Endothelial cell of umbilical vein (primary cell): Measurements from ENCODE around the gene GRK5. TPM values are rescaled to one million over a fixed set of nuclear protein-coding genes. Genes with fewer than 3 reads are reported as not detected.

Experiments used
- BruUV-seq: library from RNA; stranded (reverse); fragments of 400-500 nt; replicated peaks from 2 replicates; lab custom pipeline; 2021; lab: Mats Ljungman, UMichigan
- CTCF ChIA-PET: fragments of 300-600, 350-600 bp; sonication (Branson Sonifier 250); formaldehyde crosslinking; loops from one replicate; lab custom pipeline; 2021; ENCODE audit warnings: antibody characterized with exemption, inconsistent platforms; lab: Charles Lee
- POLR2A ChIA-PET: fragments of 300-600, 350-600 bp; sonication (Branson Sonifier 250); formaldehyde crosslinking; loops from one replicate; lab custom pipeline; 2021; ENCODE audit warnings: antibody characterized with exemption, inconsistent platforms; lab: Charles Lee
- DNase-seq: peaks from one replicate; pipeline ENCODE4 v3.0.0-alpha.2; 2011; ENCODE audit warnings: low read depth, low spot score
- FAIRE-seq: peaks from 2 replicates; lab custom pipeline; 2011; peaks lifted over from hg19 to GRCh38; lab: Jason Lieb, UNC
- H2AFZ ChIP-seq: 2 replicates; pipeline ENCODE4 v1.6.0; 2012; ENCODE audit warnings: low read depth, low read length, control low read depth, inconsistent platforms
- H3K27ac ChIP-seq: 2 replicates; pipeline ENCODE4 v1.5.1; 2011; ENCODE audit warnings: low read depth, mild to moderate bottlenecking, control low read depth, low read length, moderate library complexity; ENCODE audit not compliant: insufficient read depth
- H3K27me3 ChIP-seq, 2 experiments: 2 replicates each; pipeline versions ENCODE4 v1.6.0 to v1.6.1; 2011; ENCODE audit warnings: low read length in 2 of 2, mixed read lengths in 1 of 2; ENCODE audit not compliant: control insufficient read depth in 2 of 2, insufficient read depth in 2 of 2
- H3K36me3 ChIP-seq, 2 experiments: 2 replicates in 1 of 2; 3 replicates in 1 of 2; pipeline ENCODE4 v1.5.1; 2011; ENCODE audit warnings: low read length in 2 of 2, mild to moderate bottlenecking in 1 of 2, moderate library complexity in 1 of 2; ENCODE audit not compliant: control insufficient read depth in 2 of 2, insufficient read depth in 2 of 2; ENCODE audit errors: extremely low read depth in 1 of 2
- H3K4me1 ChIP-seq: 3 replicates; pipeline ENCODE4 v1.5.1; 2011; ENCODE audit warnings: mild to moderate bottlenecking, low read length; ENCODE audit not compliant: control insufficient read depth, insufficient read depth; ENCODE audit errors: extremely low read depth
- H3K4me2 ChIP-seq: 2 replicates; pipeline ENCODE4 v1.6.1; 2011; ENCODE audit warnings: low read length, control low read depth, mixed read lengths; ENCODE audit not compliant: insufficient read depth
- H3K4me3 ChIP-seq, 3 experiments: fragments of 200-600 bp in 1 of 3; sonication (generic), shearing (Covaris generic) in 1 of 3; replicated peaks in 1 of 3; 2 replicates each; pipeline ENCODE4 v1.5.1; 2011 to 2016; ENCODE audit warnings: control low read depth in 3 of 3, low read length in 3 of 3, mild to moderate bottlenecking in 2 of 3, inconsistent platforms in 1 of 3, low read depth in 1 of 3, moderate library complexity in 1 of 3; ENCODE audit not compliant: insufficient read depth in 1 of 3
- H3K79me2 ChIP-seq: 2 replicates; pipeline ENCODE4 v1.6.0; 2012; ENCODE audit warnings: low read length, inconsistent platforms; ENCODE audit not compliant: control insufficient read depth, insufficient read depth
- H3K9ac ChIP-seq: replicated peaks from 2 replicates; pipeline ENCODE3; 2011; ENCODE audit warnings: low read length, control low read depth; ENCODE audit not compliant: insufficient read depth; ENCODE audit errors: extremely low read depth
- H3K9me1 ChIP-seq: replicated peaks from 3 replicates; pipeline ENCODE4 v1.6.0; 2011; ENCODE audit warnings: mild to moderate bottlenecking, low read length; ENCODE audit not compliant: control insufficient read depth, insufficient read depth; ENCODE audit errors: extremely low read depth
- H3K9me3 ChIP-seq: replicated peaks from 2 replicates; pipeline ENCODE4 v1.5.1; 2012; ENCODE audit warnings: low read length, inconsistent platforms; ENCODE audit not compliant: control insufficient read depth, insufficient read depth
- H4K20me1 ChIP-seq: replicated peaks from 2 replicates; pipeline ENCODE3; 2011; ENCODE audit warnings: mild to moderate bottlenecking, low read length; ENCODE audit not compliant: control insufficient read depth, insufficient read depth; ENCODE audit errors: extremely low read depth
- CTCF ChIP-seq, 2 donors: IDR thresholded peaks; 1 replicate in 1 of 2; 2 replicates in 1 of 2; pipeline ENCODE4 v1.5.1; 2011; ENCODE audit warnings: low read length in 2 of 2, mild to moderate bottlenecking in 2 of 2, moderate library complexity in 2 of 2, control low read depth in 1 of 2, inconsistent platforms in 1 of 2, low read depth in 1 of 2; ENCODE audit not compliant: insufficient read depth in 1 of 2; ENCODE audit errors: extremely low read depth in 1 of 2
- EZH2 ChIP-seq: IDR thresholded peaks from 2 replicates; pipeline ENCODE4 v1.6.1; 2012; ENCODE audit warnings: borderline replicate concordance, low read depth, mild to moderate bottlenecking, moderate library complexity, low read length, inconsistent platforms; ENCODE audit not compliant: severe bottlenecking
- FOS ChIP-seq: IDR thresholded peaks from 2 replicates; pipeline ENCODE4 v1.6.1; 2011; ENCODE audit warnings: mild to moderate bottlenecking, low read length, moderate library complexity, borderline replicate concordance; ENCODE audit not compliant: insufficient read depth
- GATA2 ChIP-seq: IDR thresholded peaks from 2 replicates; pipeline ENCODE4 v1.7.0; 2011; ENCODE audit warnings: low read depth, mild to moderate bottlenecking, moderate library complexity, mixed read lengths, low read length; ENCODE audit not compliant: insufficient read length, insufficient read depth
- JUN ChIP-seq: IDR thresholded peaks from 2 replicates; pipeline ENCODE4 v1.6.1; 2011; ENCODE audit warnings: borderline replicate concordance, low read depth; ENCODE audit not compliant: insufficient read length, insufficient read depth
- MAX ChIP-seq: IDR thresholded peaks from 2 replicates; pipeline ENCODE4 v1.6.1; 2011; ENCODE audit not compliant: insufficient read depth, insufficient read length
- MYC ChIP-seq: IDR thresholded peaks from one replicate; pipeline ENCODE4 v1.6.1; 2011; ENCODE audit warnings: mild to moderate bottlenecking, low read depth, low read length
- POLR2A ChIP-seq: IDR thresholded peaks from 2 replicates; pipeline ENCODE4 v1.6.1; 2012; ENCODE audit warnings: low read depth, mild to moderate bottlenecking, control low read depth, low read length
- POLR2AphosphoS5 ChIP-seq: IDR thresholded peaks from 2 replicates; pipeline ENCODE4 v1.6.1; 2012; ENCODE audit warnings: low read depth, mild to moderate bottlenecking, control low read depth, low read length, moderate library complexity; ENCODE audit not compliant: insufficient read depth
- dilution Hi-C: fragments of 300-500 bp; cut with MboI; formaldehyde crosslinking; loops from one replicate; pipeline ENCODE4 v1.15.0; 2019; ENCODE audit warnings: low sequenced_read_pairs; ENCODE audit not compliant: extremely low pct_ligation_motif_present
- intact Hi-C: fragments of 100-400 bp; cut with micrococcal nuclease; formaldehyde crosslinking; loops from one replicate; pipeline ENCODE4 v1.10.0; 2022
- polyA plus RNA-seq, 4 experiments: library from polyadenylated mRNA; depleted of rRNA in 3 of 4; stranded (reverse) in 3 of 4; unstranded in 1 of 4; fragments of >200 nt; gene quantifications; 2 replicates each; pipeline versions ENCODE4 v1.2.1 to v1.2.3, GENCODE V29; 2011 to 2012; ENCODE audit warnings: missing spikeins in 1 of 4
- total RNA-seq: library from RNA; stranded (reverse); gene quantifications from 2 replicates; pipeline ENCODE4 v1.2.3, GENCODE V29; 2021

The GRK5 gene
- total and polyA plus RNA-seq, 2 donors (not counting 3 experiments of a cell fraction or from before 2014, with no cell fraction given), result 13.1 to 29.5 TPM

- no peaks in the 10 kb centered on the region for H3K36me3 ChIP-seq
- no peak overlapping the region for H3K9ac ChIP-seq
- H3K79me2 ChIP-seq, result no peaks in the 10 kb centered on the region
- POLR2A ChIA-PET, result interaction anchor here (0.6 kb wide), 1 partner anchor 19 kb away, joined by 4 read pairs; no protein-coding TSS in a partner anchor
- no peak for TF ChIP-seq MAX
- no peak for TF ChIP-seq POLR2AphosphoS5
- no peak for TF ChIP-seq POLR2A
- no peak for TF ChIP-seq FOS
- no peak for TF ChIP-seq CTCF (IDR thresholded peaks at IDR 0.05; ENCODE audit: extremely low read depth in 1 of 2, insufficient read depth in 1 of 2, low read depth in 1 of 2, low read length in 2 of 2)
- no peak for TF ChIP-seq EZH2
- TF ChIP-seq MYC, result no peak
- no peak for TF ChIP-seq GATA2
- no peak for TF ChIP-seq JUN
- peaks cover 2% of the 10 kb centered on the region for H3K4me1 ChIP-seq
- H3K4me3 ChIP-seq, result no peak overlapping the region
- no peaks in the 10 kb centered on the region for H3K9me1 ChIP-seq
- H3K9me3 ChIP-seq, result no peaks in the 10 kb centered on the region
- no TSS peak for BruUV-seq
- H3K27me3 ChIP-seq, result no peaks in the 10 kb centered on the region
- dilution Hi-C loops, result no loop called here
- H2AFZ ChIP-seq, result no peak overlapping the region
- intact Hi-C loops, result no loop called here
- CTCF ChIA-PET, result interaction anchor here (0.8 to 2.8 kb wide), 7 partner anchors 18 to 156 kb away, joined by 3 to 11 read pairs (median 3); no protein-coding TSS in a partner anchor
- DNase-seq (peak; percentile 21), FAIRE-seq (no peak)
- H3K27ac ChIP-seq, result no peak overlapping the region
- H4K20me1 ChIP-seq, result no peaks in the 10 kb centered on the region
- H3K4me2 ChIP-seq, result no peak overlapping the region
These were observed 82.0 kb downstream of the GRK5 start for GRCh38 chr10:119289227-119289920.
